ENCODE measurements around the gene ACTA2.

Gene ACTA2

DNA sequence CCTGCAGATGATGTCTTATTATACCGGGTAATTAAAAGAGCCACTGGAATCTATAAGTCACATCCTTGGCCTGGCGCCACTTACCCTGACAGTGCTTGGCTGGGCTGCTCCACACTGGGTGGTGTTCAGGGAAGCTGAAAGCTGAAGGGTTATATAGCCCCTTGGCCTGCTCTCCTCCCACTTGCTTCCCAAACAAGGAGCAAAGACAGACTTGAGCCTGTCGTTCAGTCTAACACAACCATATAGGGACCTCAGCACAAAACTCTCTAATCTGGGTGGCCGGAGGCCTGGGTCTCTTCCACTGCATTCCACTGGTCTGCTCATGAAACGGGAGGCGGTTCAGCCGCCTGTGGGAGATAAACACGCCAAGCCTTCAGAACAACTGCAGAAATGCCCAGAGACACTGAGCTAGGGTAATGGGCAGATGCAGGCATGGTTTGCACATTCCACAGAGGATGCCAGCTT is at the start of gene ACTA2:
Gene ACTA2 (minus strand): TSS at position 127 of the 465 bp plus-strand sequence. CDS start 3,843 bp downstream, outside the sequence.
- no peak for DNase-seq

- no peak for DNase-seq
Measured at GRCh38 chr10:89001729-89002072, 49.1 kb upstream of the ACTA2 start.

GRCh38 chr10:89001024-89001728 is 48.6 kb upstream of the ACTA2 start:
- DNase-seq = no peak

- DNase-seq = no peak
Measured at GRCh38 chr10:88999625-89000024, 47.1 kb upstream of the ACTA2 start.

DNA sequence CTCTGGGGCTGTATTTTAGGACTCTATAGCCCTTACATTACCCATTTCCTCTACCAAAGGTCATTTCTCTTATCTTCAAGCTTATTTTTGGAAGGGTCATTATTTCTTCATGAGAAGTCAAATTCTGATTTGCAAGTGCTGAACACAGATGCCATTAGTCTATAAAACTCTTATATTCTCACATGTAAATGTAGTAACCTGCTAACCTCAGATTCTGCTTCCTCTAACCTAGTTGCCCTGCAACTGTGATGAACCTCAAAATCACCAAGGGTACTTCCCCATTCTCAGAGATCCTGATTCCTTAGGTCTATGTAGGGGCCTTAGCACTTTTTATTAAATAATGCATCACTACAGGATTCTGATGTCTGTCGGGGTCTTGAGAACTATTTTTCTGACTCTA is 44.4 kb upstream of the ACTA2 start:
- no peak for DNase-seq

DNA sequence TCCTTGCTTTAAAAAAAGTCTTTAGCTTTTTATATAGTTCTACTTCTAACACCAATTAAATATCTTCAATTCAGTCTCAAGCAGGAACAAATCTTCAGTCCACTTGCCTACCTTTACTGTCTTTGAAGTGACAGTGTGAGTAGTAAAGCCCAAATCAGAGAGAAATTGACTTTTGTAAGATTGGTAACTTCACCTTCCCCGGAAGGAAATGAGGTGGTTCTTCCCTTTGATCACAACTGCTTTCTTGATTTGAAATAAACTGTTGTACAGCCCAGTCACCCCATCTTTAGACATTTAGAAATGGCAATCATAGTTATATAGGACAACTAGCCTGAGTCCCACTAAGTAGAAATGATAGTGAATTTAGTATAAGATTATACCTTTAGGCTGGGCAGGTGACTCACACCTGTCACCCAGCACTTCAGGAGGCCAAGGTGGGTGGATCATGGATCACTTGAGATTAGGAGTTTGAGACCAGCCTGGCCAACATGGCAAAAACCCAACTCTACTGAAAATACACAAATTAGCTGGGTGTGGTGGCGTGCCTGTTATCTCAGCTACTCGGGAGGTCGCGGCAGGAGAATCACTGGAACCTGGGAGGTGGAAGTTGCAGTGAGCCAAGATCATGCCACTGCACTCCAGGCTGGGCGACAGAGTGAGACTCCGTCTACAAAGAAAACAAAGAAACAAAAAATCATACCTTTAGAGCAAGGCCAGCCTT is 42.7 kb upstream of the ACTA2 start:
- no peak for DNase-seq

GRCh38 chr10:88994019-88994418 is 41.4 kb upstream of the ACTA2 start:
- DNase-seq = no peak

DNA sequence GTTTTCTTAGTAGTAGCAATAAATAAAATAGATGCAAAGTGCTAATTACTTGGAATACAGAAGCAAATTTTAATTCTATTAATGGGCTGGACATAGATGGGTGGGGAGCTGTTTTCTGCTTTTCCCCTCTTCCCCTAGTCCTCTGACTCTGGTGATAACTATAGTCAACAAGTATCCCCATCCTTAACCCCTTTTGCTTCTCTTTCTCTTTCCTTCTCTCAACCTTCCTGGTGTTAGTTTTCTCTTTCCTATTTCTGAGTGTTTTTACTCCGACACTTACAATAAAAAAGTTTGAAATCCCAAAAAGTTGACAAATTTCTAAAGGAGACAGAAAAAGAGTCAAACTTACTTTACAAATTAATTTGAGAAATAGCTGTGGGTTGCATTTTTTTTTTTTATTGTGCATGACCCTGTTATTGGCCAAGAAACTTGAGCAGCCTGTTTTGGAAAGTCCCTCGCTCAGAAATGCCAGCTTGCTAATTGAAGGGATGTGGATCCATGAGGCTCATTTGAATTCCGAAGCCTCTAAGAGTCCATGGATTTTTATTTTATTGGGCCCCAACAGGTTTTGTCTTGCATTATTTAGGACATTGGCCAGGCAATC is 40.5 kb upstream of the ACTA2 start:
- DNase-seq = no peak

GRCh38 chr10:88991899-88992320 is 39.3 kb upstream of the ACTA2 start:
- DNase-seq = no peak

DNA sequence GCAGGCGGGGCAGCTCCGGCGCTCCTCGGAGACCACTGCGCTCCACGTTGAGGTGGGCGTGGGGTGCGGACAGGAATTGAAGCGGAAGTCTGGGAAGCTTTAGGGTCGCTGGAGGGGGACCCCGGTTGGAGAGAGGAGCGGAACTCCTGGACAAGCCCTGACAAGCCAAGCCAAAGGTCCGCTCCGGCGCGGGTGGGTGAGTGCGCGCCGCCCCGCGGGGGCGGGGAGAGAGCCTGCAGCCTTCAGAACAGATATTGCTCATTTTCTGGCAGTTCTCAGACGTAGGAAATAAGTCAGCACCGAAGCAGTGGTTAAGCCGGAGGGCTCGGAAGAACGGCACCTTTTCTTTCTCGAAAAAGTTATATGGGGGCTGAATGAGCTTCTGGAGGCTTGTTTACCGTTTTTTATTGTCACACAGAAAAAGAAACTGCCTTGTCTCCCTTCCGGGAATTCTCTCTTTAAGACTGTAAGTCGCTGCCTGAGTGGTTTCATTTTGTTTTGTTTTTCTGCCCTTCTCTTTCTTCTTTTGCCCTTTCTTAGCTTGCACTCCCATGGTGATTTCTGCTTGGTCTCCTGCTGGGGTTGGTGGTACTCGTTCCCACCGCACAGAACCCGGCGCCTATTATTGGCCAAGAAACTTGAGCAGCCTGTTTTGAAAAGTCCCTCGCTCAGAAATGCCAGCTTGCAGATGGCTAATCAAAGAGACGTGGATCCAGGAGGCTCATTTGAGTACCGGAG is 38.8 kb upstream of the ACTA2 start:
- DNase-seq = peak; percentile 44 to 61 (median 54)

DNA sequence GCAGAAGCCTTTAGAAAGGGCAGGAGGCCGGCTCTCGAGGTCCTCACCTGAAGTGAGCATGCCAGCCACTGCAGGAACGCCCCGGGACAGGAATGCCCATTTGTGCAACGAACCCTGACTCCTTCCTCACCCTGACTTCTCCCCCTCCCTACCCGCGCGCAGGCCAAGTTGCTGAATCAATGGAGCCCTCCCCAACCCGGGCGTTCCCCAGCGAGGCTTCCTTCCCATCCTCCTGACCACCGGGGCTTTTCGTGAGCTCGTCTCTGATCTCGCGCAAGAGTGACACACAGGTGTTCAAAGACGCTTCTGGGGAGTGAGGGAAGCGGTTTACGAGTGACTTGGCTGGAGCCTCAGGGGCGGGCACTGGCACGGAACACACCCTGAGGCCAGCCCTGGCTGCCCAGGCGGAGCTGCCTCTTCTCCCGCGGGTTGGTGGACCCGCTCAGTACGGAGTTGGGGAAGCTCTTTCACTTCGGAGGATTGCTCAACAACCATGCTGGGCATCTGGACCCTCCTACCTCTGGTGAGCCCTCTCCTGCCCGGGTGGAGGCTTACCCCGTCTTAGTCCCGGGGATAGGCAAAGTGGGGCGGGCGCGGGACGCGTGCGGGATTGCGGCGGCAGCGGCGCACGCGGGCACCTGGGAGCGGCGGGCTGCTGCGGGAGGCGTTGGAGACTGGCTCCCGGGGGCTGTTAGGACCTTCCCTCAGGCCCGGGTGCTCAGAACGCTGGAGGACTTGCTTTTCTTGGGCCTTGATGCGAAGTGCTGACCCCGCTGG is 38.0 kb upstream of the ACTA2 start, which contains the start of gene FAS:
Gene FAS (plus strand): TSS at position 415 of the 777 bp plus-strand sequence. CDS start 79 bp downstream, at position 494.
- peak; percentile 2 to 61 (median 54) for DNase-seq

GRCh38 chr10:88989824-88990383 is 37.3 kb upstream of the ACTA2 start:
- no peak for DNase-seq

DNA sequence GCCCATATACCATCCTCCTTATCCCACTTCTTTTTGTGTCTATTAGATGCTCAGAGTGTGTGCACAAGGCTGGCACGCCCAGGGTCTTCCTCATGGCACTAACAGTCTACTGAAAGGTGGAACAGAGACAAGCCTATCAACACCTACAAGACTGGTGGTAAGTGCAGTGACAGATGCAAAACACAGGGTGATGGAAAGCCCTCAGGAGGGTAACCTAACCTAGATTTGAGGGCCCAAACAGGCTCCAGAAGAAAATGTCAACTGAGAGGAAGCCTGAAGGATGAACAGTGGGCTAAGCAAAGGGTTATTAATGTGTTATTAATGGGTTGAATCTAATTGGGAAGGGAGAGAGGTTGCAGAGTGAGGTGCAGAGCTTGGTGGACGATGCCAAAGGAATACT is 36.9 kb upstream of the ACTA2 start:
- no peak for DNase-seq

- no peak for DNase-seq
Measured at GRCh38 chr10:88987840-88988239, 35.3 kb upstream of the ACTA2 start.

DNA sequence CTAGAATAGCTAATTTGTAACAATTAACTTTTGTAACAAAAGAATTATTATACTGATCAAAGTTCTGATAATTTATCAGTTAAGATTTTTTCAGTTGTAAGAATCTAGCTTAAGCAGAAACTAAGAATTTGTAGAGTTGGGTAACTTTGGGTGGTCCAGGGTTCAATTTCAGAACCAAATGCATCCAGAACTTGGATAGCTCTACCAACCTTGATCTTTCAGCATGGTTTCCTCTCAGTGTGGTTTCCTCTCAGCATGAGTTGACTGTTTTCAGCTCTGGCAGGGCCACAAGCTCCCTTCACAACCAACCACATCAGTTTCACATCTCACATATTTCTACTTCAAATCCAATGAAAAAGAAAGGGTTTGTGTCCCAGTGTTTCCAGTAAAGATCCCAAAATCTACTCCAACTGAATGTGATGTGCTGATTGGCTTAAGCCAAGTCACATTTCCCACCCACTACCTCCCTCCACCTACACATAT is 34.7 kb upstream of the ACTA2 start:
- DNase-seq = no peak

- peak; percentile 2 to 46 (median 18) for DNase-seq
Measured at GRCh38 chr10:88986549-88987242, 34.1 kb upstream of the ACTA2 start.

GRCh38 chr10:88984525-88984924 is 32.0 kb upstream of the ACTA2 start:
- DNase-seq = no peak

DNA sequence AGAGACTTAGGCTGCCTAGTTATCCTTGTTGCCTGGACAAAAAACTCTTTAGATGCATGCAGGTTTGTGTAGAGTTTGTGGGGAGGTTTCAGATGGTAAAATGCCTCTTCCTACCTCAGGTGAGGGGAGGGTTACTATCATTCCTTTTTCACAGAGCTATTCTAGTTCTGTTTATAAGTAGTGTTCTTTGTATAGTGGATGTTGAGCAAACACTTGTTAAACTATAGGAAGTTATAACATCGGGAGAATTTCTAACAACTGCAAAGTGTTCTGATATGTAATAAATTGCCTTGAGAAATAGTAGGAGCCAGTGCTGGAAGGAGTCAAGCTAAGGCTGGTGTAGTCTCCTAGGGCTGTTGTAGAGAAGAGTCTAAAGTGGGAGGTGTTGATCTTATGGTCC is 31.4 kb upstream of the ACTA2 start:
- DNase-seq = no peak

DNA sequence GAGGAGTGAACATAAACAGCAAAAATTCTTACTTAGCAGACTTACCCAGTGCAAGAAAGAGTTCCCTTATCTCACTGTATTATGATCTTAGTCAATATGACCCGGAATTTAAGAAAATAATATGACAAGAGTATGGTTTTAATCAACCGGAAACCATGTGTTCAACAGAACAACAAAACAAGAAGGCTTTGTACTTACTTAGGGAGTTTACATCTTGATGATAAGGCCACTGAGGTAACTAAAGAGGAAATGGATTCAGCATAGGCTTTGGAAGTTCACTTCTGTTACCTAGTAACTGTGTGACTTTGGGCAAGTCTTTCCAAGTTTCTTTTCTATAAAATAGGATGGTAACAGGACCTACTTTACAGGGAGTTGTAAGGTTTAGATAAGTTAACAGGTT is 30.6 kb upstream of the ACTA2 start:
- DNase-seq = no peak

DNA sequence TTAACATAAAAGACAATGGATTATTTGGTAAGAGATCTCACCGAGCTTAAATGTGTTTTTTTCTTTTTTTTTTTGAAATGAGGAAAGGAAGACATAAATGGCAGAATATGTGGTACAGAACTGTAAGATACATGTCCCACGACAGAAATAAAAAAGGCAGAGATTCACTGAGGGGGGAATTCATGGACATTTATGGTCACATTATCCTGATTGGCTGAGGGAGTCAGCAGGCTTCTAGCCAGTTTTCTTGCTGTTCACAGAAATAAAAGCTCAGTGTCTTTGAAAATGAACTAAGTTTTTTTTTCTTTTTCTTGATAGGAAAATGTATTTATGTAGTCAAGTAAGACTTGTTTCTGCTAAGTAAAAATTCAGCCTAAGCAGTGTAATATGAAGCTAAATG is 29.8 kb upstream of the ACTA2 start:
- DNase-seq = no peak

GRCh38 chr10:88981435-88981834 is 28.9 kb upstream of the ACTA2 start:
- no peak for DNase-seq
